H1 (cell line): ENCODE results near the gene PLK3. TPM values are rescaled to one million over a fixed set of nuclear protein-coding genes. Genes with fewer than 3 reads are reported as not detected.

Experiments used
- CTCF ChIA-PET: fragments of 300-600 bp; sonication (Branson Sonifier 250); formaldehyde crosslinking; loops from one replicate; lab custom pipeline; 2021; ENCODE audit not compliant: partially characterized antibody; lab: Charles Lee
- POLR2A ChIA-PET: fragments of 300-600 bp; sonication (Branson Sonifier 250); formaldehyde crosslinking; loops from one replicate; lab custom pipeline; 2021; ENCODE audit warnings: inconsistent platforms; ENCODE audit not compliant: partially characterized antibody; lab: Charles Lee
- DNase-seq, 2 experiments: peaks; one replicate each; pipeline versions ENCODE4 v3.0.0 to v3.0.0-alpha.2; 2010 to 2022; ENCODE audit warnings: low spot score in 2 of 2, low read depth in 1 of 2, mixed read lengths in 1 of 2
- FAIRE-seq: peaks from 2 replicates; lab custom pipeline; 2011; peaks lifted over from hg19 to GRCh38; lab: Jason Lieb, UNC
- H2AFZ ChIP-seq: 2 replicates; pipeline ENCODE4 v1.8.1; 2012; ENCODE audit warnings: low read length, inconsistent platforms
- H2AK5ac ChIP-seq: 2 replicates; pipeline ENCODE4 v1.6.1; 2013; ENCODE audit warnings: low read depth, low read length
- H2BK120ac ChIP-seq: replicated peaks from 2 replicates; pipeline ENCODE3; 2013; ENCODE audit warnings: low read depth, low read length, inconsistent platforms
- H2BK12ac ChIP-seq: 2 replicates; pipeline ENCODE4 v1.6.1; 2013; ENCODE audit warnings: low read depth, low read length
- H2BK15ac ChIP-seq: 2 replicates; pipeline ENCODE4 v1.6.1; 2013; ENCODE audit warnings: low read length
- H2BK20ac ChIP-seq: 2 replicates; pipeline ENCODE4 v1.6.1; 2013; ENCODE audit warnings: low read length
- H2BK5ac ChIP-seq: 2 replicates; pipeline ENCODE4 v1.6.1; 2013; ENCODE audit warnings: low read depth, low read length
- H3K14ac ChIP-seq: 2 replicates; pipeline ENCODE4 v1.6.1; 2013; ENCODE audit warnings: inconsistent platforms; ENCODE audit not compliant: insufficient read length
- H3K18ac ChIP-seq: 2 replicates; pipeline ENCODE4 v1.6.1; 2013; ENCODE audit warnings: low read length; ENCODE audit errors: extremely low read depth
- H3K23ac ChIP-seq: 2 replicates; pipeline ENCODE4 v1.6.1; 2013; ENCODE audit warnings: inconsistent platforms; ENCODE audit not compliant: insufficient read length
- H3K23me2 ChIP-seq: 2 replicates; pipeline ENCODE4 v1.6.1; 2013; ENCODE audit warnings: low read depth, low read length
- H3K27ac ChIP-seq: 2 replicates; pipeline ENCODE4 v1.6.1; 2011; ENCODE audit warnings: low read depth, low read length, inconsistent platforms
- H3K27me3 ChIP-seq, 4 experiments: replicated peaks in 1 of 4; 1 replicate in 1 of 4; 2 replicates in 3 of 4; pipeline versions ENCODE4 v1.6.1 to v1.8.1; 2011 to 2013; ENCODE audit warnings: low read length in 3 of 4, mild to moderate bottlenecking in 3 of 4, inconsistent platforms in 2 of 4, mixed read lengths in 2 of 4, moderate library complexity in 1 of 4; ENCODE audit not compliant: control insufficient read depth in 3 of 4, insufficient read depth in 3 of 4; ENCODE audit errors: extremely low read depth in 1 of 4
- H3K36me3 ChIP-seq, 4 experiments: 2 replicates each; pipeline versions ENCODE4 v1.6.1 to v1.8.1; 2011 to 2013; ENCODE audit warnings: mild to moderate bottlenecking in 4 of 4, low read length in 3 of 4, moderate library complexity in 2 of 4, control low read depth in 1 of 4, inconsistent platforms in 1 of 4; ENCODE audit not compliant: insufficient read depth in 4 of 4, control insufficient read depth in 2 of 4
- H3K4ac ChIP-seq: replicated peaks from 2 replicates; pipeline ENCODE3; 2013; ENCODE audit warnings: low read length, low read depth, mixed read lengths, inconsistent platforms; ENCODE audit not compliant: insufficient read length
- H3K4me1 ChIP-seq, 4 experiments: replicated peaks in 1 of 4; 1 replicate in 1 of 4; 2 replicates in 3 of 4; pipeline versions ENCODE4 v1.6.1 to v1.8.1; 2011 to 2013; ENCODE audit warnings: low read length in 3 of 4, inconsistent platforms in 2 of 4, mixed read lengths in 1 of 4; ENCODE audit not compliant: insufficient read depth in 4 of 4, control insufficient read depth in 3 of 4
- H3K4me2 ChIP-seq, 2 experiments: 2 replicates each; pipeline versions ENCODE4 v1.6.1 to v1.8.1; 2011 to 2013; ENCODE audit warnings: low read depth in 2 of 2, low read length in 2 of 2, control low read depth in 1 of 2, inconsistent platforms in 1 of 2, mild to moderate bottlenecking in 1 of 2; ENCODE audit not compliant: insufficient read depth in 1 of 2
- H3K4me3 ChIP-seq, 4 experiments: fragments of 200-600, 300-600 bp in 1 of 4; sonication (generic), shearing (Covaris generic), sonication (Bioruptor Twin) in 1 of 4; 2 replicates each; pipeline versions ENCODE4 v1.5.1 to v1.8.1; 2011 to 2016; ENCODE audit warnings: low read length in 4 of 4, low read depth in 3 of 4, control low read depth in 2 of 4, inconsistent platforms in 2 of 4, mild to moderate bottlenecking in 2 of 4, mixed read lengths in 1 of 4, moderate library complexity in 1 of 4; ENCODE audit not compliant: insufficient read depth in 2 of 4; ENCODE audit errors: extremely low read depth in 1 of 4
- H3K56ac ChIP-seq: replicated peaks from 2 replicates; pipeline ENCODE3; 2013; ENCODE audit warnings: low read depth, mild to moderate bottlenecking, mixed read lengths, low read length, inconsistent platforms; ENCODE audit not compliant: insufficient read length
- H3K79me1 ChIP-seq: 2 replicates; pipeline ENCODE4 v1.6.1; 2013; ENCODE audit warnings: low read depth, low read length, control low read depth
- H3K79me2 ChIP-seq, 2 experiments: 2 replicates each; pipeline versions ENCODE4 v1.6.1 to v1.8.1; 2012 to 2013; ENCODE audit warnings: low read length in 2 of 2, mild to moderate bottlenecking in 2 of 2, inconsistent platforms in 1 of 2; ENCODE audit not compliant: insufficient read depth in 2 of 2, control insufficient read depth in 1 of 2
- H3K9ac ChIP-seq, 4 experiments: replicated peaks in 1 of 4; 1 replicate in 1 of 4; 2 replicates in 3 of 4; pipeline versions ENCODE4 v1.6.1 to v1.8.1; 2011 to 2013; ENCODE audit warnings: low read depth in 3 of 4, low read length in 3 of 4, control low read depth in 2 of 4, mild to moderate bottlenecking in 2 of 4, moderate library complexity in 2 of 4, inconsistent platforms in 1 of 4; ENCODE audit errors: extremely low read depth in 1 of 4
- H3K9me3 ChIP-seq, 2 experiments: 2 replicates each; pipeline versions ENCODE4 v1.6.1 to v1.8.1; 2012 to 2013; ENCODE audit warnings: mild to moderate bottlenecking in 2 of 2, moderate library complexity in 2 of 2, control low read depth in 1 of 2, inconsistent platforms in 1 of 2, low read depth in 1 of 2, low read length in 1 of 2, mixed read lengths in 1 of 2; ENCODE audit not compliant: insufficient read depth in 2 of 2
- H4K20me1 ChIP-seq, 2 experiments: replicated peaks in 1 of 2; 2 replicates each; pipeline versions ENCODE3 to v1.8.1; 2011 to 2013; ENCODE audit warnings: inconsistent platforms in 2 of 2, low read length in 2 of 2, mild to moderate bottlenecking in 1 of 2; ENCODE audit not compliant: insufficient read depth in 2 of 2, control insufficient read depth in 1 of 2
- H4K5ac ChIP-seq: 2 replicates; pipeline ENCODE4 v1.6.1; 2013; ENCODE audit warnings: low read length, low read depth, mixed read lengths, inconsistent platforms; ENCODE audit not compliant: insufficient read length
- H4K8ac ChIP-seq: 2 replicates; pipeline ENCODE4 v1.8.0; 2013; ENCODE audit warnings: mild to moderate bottlenecking, moderate library complexity, low read length, inconsistent platforms; ENCODE audit not compliant: insufficient read depth; ENCODE audit errors: extremely low read depth
- H4K91ac ChIP-seq: replicated peaks from 2 replicates; pipeline ENCODE3; 2013; ENCODE audit warnings: low read length, mixed read lengths, inconsistent platforms; ENCODE audit not compliant: insufficient read length
- ATF2 ChIP-seq: IDR thresholded peaks from 2 replicates; pipeline ENCODE4 v1.6.1; 2012; ENCODE audit warnings: low read length, inconsistent platforms
- CHD2 ChIP-seq: IDR thresholded peaks from 2 replicates; pipeline ENCODE4 v1.6.1; 2012; ENCODE audit warnings: low read length, improper control_type of control experiment
- E2F6 ChIP-seq: IDR thresholded peaks from 2 replicates; pipeline ENCODE4 v1.6.1; 2012; ENCODE audit warnings: inconsistent platforms
- EP300 ChIP-seq, 2 experiments: IDR thresholded peaks; 1 replicate in 1 of 2; 2 replicates in 1 of 2; pipeline ENCODE4 v1.6.1; 2011 to 2012; ENCODE audit warnings: low read depth in 2 of 2, low read length in 2 of 2, mild to moderate bottlenecking in 2 of 2, borderline replicate concordance in 1 of 2, inconsistent platforms in 1 of 2, moderate library complexity in 1 of 2
- HDAC2 ChIP-seq, 2 experiments: fragments of 300-600 bp in 1 of 2; sonication (generic) in 1 of 2; IDR thresholded peaks; 2 replicates each; pipeline ENCODE4 v1.6.1; 2011 to 2012; ENCODE audit warnings: low read depth in 2 of 2, low read length in 2 of 2, mild to moderate bottlenecking in 2 of 2, moderate library complexity in 2 of 2, borderline replicate concordance in 1 of 2, inconsistent platforms in 1 of 2
- RBBP5 ChIP-seq: IDR thresholded peaks from 2 replicates; pipeline ENCODE4 v1.7.1; 2012; ENCODE audit warnings: low read depth, mild to moderate bottlenecking, inconsistent platforms, low read length, moderate library complexity, borderline replicate concordance
- WGBS, 2 experiments: shearing (Covaris generic) in 1 of 2; methylation state at CpG; one replicate each; pipeline versions ENCODE4 v1.1.6 to v1.1.7; 2013 to 2015; ENCODE audit warnings: low lambda C conversion rate in 2 of 2, mixed read lengths in 2 of 2, inconsistent platforms in 1 of 2, low coverage in 1 of 2, missing lambda C conversion rate in 1 of 2; ENCODE audit not compliant: insufficient replicate concordance in 2 of 2, insufficient coverage in 1 of 2, insufficient read length in 1 of 2; ENCODE audit errors: extremely low coverage in 1 of 2, missing lambda C conversion rate in 1 of 2; 5-methylcytosine and 5-hydroxymethylcytosine counted together
- polyA plus RNA-seq, 7 experiments: library from polyadenylated mRNA; depleted of rRNA in 3 of 7; stranded (reverse) in 5 of 7; unstranded in 2 of 7; fragments of >200 nt in 5 of 7; fragments of 200-250 nt in 2 of 7; gene quantifications; 1 replicate in 5 of 7; 2 replicates in 1 of 7; 4 replicates in 1 of 7; pipeline versions ENCODE4 v1.2.1 to v1.2.3, GENCODE V29; 2011 to 2013; ENCODE audit warnings: missing spikeins in 2 of 7, mixed read lengths in 2 of 7
- total RNA-seq: library from RNA; stranded (reverse); fragmentation: NEBNext Ultra II Directional; extraction: Animal tissue kit (Norgen Biotek cat#: 25700); gene quantifications from 2 replicates; pipeline ENCODE4 v1.2.1, GENCODE V29; 2021

PLK3 gene
- total and polyA plus RNA-seq, 2 of the 8 experiments (the other 6 are each of a cell fraction or from before 2014, with no cell fraction given), result 7.9 to 12.3 TPM

GRCh38 chr1:44849575-44850132, 49.5 kb downstream of the PLK3 start:
- Histone ChIP-seq H3K27me3 (no peaks in the 10 kb centered on the region), H3K79me1 (no peaks in the 10 kb centered on the region), H3K56ac (no peak overlapping the region), H4K91ac (no peak overlapping the region), H3K23ac (no peak overlapping the region), H3K4me2 (no peak overlapping the region), H2BK5ac (no peak overlapping the region), H2BK120ac (no peak overlapping the region), H3K9ac (no peak overlapping the region), H4K20me1 (no peaks in the 10 kb centered on the region), H3K18ac (no peak overlapping the region), H3K23me2 (no peaks in the 10 kb centered on the region), H3K9me3 (no peaks in the 10 kb centered on the region), H3K14ac (no peak overlapping the region), H3K4me3 (no peak overlapping the region), H3K79me2 (no peaks in the 10 kb centered on the region), H2BK15ac (no peak overlapping the region), H2BK12ac (no peak overlapping the region), H4K8ac (no peak overlapping the region), H2BK20ac (no peak overlapping the region), H3K4me1 (no peaks in the 10 kb centered on the region), H4K5ac (no peak overlapping the region), H3K27ac (no peak overlapping the region), H3K4ac (no peak overlapping the region), H3K36me3 (no peaks in the 10 kb centered on the region), H2AK5ac (no peak overlapping the region), H2AFZ (no peak overlapping the region)
- no peak for TF ChIP-seq EP300 (IDR thresholded peaks at IDR 0.05; ENCODE audit: borderline replicate concordance in 1 of 2, low read depth in 2 of 2, low read length in 2 of 2)
- no peak for TF ChIP-seq HDAC2 (IDR thresholded peaks at IDR 0.05; ENCODE audit: borderline replicate concordance in 1 of 2, low read depth in 2 of 2, low read length in 2 of 2)
- TF ChIP-seq ATF2, result no peak
- TF ChIP-seq CHD2, result no peak
- no peak for TF ChIP-seq RBBP5
- TF ChIP-seq E2F6, result no peak
- DNase-seq, result no peak
- ChIA-PET CTCF (interaction anchor here (0.6 to 1.6 kb wide), 3 partner anchors 13 to 451 kb away, joined by 3 to 5 read pairs (median 3); no protein-coding TSS in a partner anchor), POLR2A (interaction anchor here (1.8 kb wide), 1 partner anchor 30 kb away, joined by 7 read pairs; no protein-coding TSS in a partner anchor)
- WGBS, 2 experiments, result 95% methylated on average over 2 of the region's 2 CpGs; no CpG with 5 or more reads in 1 of the 2 experiments
- FAIRE-seq, result no peak
